ENCODE measurements around the gene DAPK3.

DNA sequence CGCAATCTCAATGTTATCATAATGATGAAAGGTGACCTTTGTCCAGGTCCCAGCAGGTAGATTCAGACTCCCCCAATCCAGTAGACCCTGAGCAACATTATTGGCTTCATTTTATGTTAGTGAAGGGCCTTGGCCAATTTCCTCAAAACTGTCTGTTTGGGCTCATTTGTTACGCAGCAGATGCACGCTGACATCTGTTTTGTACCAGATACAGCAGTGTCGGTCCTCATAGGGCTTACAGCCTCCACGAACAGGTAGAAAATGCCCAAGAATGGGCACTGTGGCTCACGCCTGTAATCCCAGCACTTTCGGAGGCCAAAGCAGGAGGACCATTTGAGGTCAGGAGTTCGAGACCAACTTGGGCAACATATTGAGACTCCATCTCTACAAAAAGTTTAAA is 51.1 kb downstream of the DAPK3 start:
- TF ChIP-seq, protein P1, sequence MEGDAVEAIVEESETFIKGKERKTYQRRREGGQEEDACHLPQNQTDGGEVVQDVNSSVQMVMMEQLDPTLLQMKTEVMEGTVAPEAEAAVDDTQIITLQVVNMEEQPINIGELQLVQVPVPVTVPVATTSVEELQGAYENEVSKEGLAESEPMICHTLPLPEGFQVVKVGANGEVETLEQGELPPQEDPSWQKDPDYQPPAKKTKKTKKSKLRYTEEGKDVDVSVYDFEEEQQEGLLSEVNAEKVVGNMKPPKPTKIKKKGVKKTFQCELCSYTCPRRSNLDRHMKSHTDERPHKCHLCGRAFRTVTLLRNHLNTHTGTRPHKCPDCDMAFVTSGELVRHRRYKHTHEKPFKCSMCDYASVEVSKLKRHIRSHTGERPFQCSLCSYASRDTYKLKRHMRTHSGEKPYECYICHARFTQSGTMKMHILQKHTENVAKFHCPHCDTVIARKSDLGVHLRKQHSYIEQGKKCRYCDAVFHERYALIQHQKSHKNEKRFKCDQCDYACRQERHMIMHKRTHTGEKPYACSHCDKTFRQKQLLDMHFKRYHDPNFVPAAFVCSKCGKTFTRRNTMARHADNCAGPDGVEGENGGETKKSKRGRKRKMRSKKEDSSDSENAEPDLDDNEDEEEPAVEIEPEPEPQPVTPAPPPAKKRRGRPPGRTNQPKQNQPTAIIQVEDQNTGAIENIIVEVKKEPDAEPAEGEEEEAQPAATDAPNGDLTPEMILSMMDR (IDR thresholded peaks at IDR 0.05; ENCODE audit: poor library complexity) = no peak
- TF ChIP-seq EZH2phosphoT487 (IDR thresholded peaks at IDR 0.05; ENCODE audit: low read depth, severe bottlenecking, unreplicated experiment) (no peak), EZH2 (IDR thresholded peaks at IDR 0.05; ENCODE audit: borderline replicate concordance) (no peak)

Data from hepatocyte (in vitro differentiated cells).